Sigmoid colon (tissue), 4 donors: ENCODE results near the gene CDKN2A.

Source experiments
- CTCF ChIP-seq, 4 experiments: fragments of 450-650 bp in 3 of 4; fragments of 200-600 bp in 1 of 4; IDR thresholded peaks; one replicate each; pipeline ENCODE4 v1.5.1; 2016 to 2019; ENCODE audit warnings: antibody characterized with exemption in 4 of 4, mild to moderate bottlenecking in 3 of 4, moderate library complexity in 2 of 4
- EP300 ChIP-seq, 4 donors: sonication (generic); formaldehyde crosslinking; IDR thresholded peaks; one replicate each; pipeline ENCODE4 v1.6.1; 2017; ENCODE audit warnings: antibody characterized with exemption in 4 of 4
- POLR2AphosphoS5 ChIP-seq, 4 donors: sonication (generic); formaldehyde crosslinking; IDR thresholded peaks; one replicate each; pipeline ENCODE4 v1.6.1; 2017; ENCODE audit warnings: antibody characterized with exemption in 4 of 4

DNA sequence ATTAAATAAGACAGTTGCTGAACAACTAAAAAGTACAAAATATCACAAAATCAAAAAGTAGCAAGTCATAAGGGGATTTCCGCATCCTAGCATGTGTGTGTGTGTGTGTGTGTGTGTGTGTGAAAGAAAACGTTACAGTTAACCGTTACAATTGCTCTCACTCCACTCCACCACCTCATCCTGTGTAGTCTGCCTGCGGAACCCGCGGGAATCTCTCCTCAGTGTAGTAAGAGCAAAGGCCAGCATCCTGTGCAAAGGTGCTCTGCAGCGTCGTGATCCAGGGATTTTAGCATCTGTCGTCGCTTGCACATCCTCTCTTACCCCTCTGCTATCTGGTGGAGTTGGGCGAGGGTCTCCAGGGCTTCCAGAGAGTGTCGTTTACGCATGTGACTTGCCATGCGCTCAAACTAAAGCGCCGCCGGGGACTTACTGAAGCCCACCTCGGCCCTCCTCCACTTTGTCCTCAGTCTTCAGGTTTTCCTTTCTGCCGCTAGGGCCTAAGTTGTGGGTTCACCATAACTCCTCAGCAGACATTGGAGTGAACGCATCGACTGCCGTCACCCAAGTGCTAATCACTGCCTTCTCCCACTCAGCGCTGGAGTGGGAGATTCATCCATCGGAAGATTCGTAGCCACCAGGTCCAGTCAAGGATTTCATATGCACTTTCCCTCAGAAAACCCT is 11.0 kb upstream of the CDKN2A start:
- no peak for TF ChIP-seq CTCF (IDR thresholded peaks at IDR 0.05)
- TF ChIP-seq POLR2AphosphoS5 (IDR thresholded peaks at IDR 0.05): no peak
- TF ChIP-seq EP300 (IDR thresholded peaks at IDR 0.05): no peak
